Measurements from ENCODE around the gene SHE. TPM values are rescaled to one million over a fixed set of nuclear protein-coding genes. Genes with fewer than 3 reads are reported as not detected.

Gene SHE
- total and polyA plus RNA-seq, 12 donors, result 7.9 to 19.6 (median 13.3) TPM

- 79% methylated on average over 10 of the region's 10 CpGs for WGBS, 2 donors
- Histone ChIP-seq H3K36me3 (peaks cover 0 to 78% (median 5%) of the 10 kb centered on the region in 9 donors), H3K4me3 (no peak overlapping the region), H3K4me1 (peaks cover 0 to 8% (median 0%) of the 10 kb centered on the region in 9 donors), H3K27me3 (no peaks in the 10 kb centered on the region), H3K9me3 (no peaks in the 10 kb centered on the region), H3K27ac (no peak overlapping the region)
- no peak for TF ChIP-seq CTCF (IDR thresholded peaks at IDR 0.05)
- no peak for ATAC-seq
- intact Hi-C loops (cut with DNase I), result loop anchor here in 2 of 10 donors (5.0 to 10.0 kb wide), 2 partner anchors 39 to 101 kb away; partner anchors contain the start of gene IL6R (in 1 of the 2)
- no peak for DNase-seq
Measured at GRCh38 chr1:154446292-154446691, 55.9 kb downstream of the SHE start.

DNA sequence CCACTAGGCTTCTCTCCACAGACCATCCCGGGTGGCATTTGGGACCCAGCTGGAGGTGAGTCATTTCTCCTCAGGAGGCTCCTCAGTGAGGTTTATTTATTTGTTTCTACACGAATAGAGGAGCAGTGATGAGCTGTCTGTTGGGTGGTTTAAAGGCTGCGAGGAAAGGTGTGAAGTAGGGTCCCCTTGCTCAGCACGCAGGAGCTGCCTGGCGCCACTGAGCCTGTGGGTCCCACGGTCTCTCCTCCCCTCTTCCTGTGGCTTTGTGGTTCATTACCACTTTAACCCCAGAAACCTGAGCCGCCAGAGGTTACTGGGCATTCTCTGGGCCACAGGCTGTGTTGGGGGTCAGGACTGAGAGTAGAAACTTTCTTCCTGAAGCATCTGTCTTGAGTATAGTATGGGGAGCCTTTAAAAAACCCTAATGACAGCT is 57.2 kb downstream of the SHE start:
- H3K27me3 ChIP-seq, result no peaks in the 10 kb centered on the region
- DNase-seq (no peak), ATAC-seq (no peak)
- no peak for TF ChIP-seq CTCF (IDR thresholded peaks at IDR 0.05)
- H3K4me1 ChIP-seq, result peaks cover 0 to 16% (median 0%) of the 10 kb centered on the region in 9 donors
- H3K9me3 ChIP-seq, result no peaks in the 10 kb centered on the region
- WGBS, 2 donors, result 81 to 87% methylated on average over 7 of the region's 7 CpGs
- no peak overlapping the region for H3K4me3 ChIP-seq
- peaks cover 0 to 75% (median 0%) of the 10 kb centered on the region in 9 donors for H3K36me3 ChIP-seq
- intact Hi-C loops (cut with DNase I), result loop anchor here in 2 of 10 donors (5.0 to 10.0 kb wide), 2 partner anchors 38 to 100 kb away; partner anchors contain the start of gene IL6R (in 1 of the 2)
- no peak overlapping the region for H3K27ac ChIP-seq

DNA sequence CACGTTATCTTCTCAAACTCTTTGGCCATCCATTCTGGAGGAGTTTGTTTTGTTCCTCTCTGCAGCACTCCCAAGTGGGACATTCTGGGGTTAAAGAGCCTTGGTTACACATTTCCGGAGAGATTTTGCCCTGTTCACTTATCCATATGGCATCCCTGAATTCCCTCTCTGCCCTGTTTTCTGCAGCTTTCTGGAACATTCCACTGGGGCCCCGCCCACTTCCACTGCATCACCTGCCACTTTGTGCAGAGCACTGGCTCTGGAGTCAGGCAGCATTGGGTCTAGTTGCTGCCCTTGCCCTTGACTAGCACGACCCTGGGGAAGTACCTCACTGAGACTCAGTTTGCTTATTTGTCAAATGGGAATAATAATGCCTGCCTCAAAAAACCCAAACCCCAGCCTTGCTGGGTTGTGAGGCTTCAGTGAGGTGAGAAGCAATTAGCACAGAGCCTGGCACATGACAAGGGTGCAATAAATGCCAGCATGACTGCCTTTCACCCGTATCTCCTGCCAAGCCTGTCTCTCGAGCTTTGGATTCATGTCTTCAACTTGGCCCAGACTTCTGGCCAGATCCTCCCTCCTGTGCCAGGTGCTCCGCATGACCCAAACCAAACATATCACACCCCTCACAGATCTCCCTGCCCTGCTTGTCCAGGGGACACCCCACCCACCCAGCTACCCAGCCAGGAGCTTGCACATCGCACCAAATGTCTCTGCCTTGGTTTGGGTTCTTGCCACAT is 58.8 kb downstream of the SHE start:
- intact Hi-C loops (cut with DNase I), result loop anchor here in 3 of 10 donors (2.0 to 10.0 kb wide), 3 partner anchors 36 to 99 kb away; partner anchors contain the start of gene IL6R (in 3 of the 3)
- Histone ChIP-seq H3K9me3 (no peaks in the 10 kb centered on the region), H3K36me3 (peaks cover 0 to 70% (median 0%) of the 10 kb centered on the region in 9 donors), H3K4me3 (no peak overlapping the region), H3K27me3 (no peaks in the 10 kb centered on the region), H3K27ac (no peak overlapping the region), H3K4me1 (peaks cover 0 to 30% (median 0%) of the 10 kb centered on the region in 9 donors)
- no peak for DNase-seq
- no peak for ATAC-seq
- WGBS, 2 donors, result 70 to 71% methylated on average over 8 of the region's 8 CpGs
- TF ChIP-seq CTCF (IDR thresholded peaks at IDR 0.05), result no peak

- Histone ChIP-seq H3K27me3 (no peaks in the 10 kb centered on the region), H3K4me1 (peaks cover 0 to 39% (median 0%) of the 10 kb centered on the region in 9 donors), H3K9me3 (no peaks in the 10 kb centered on the region), H3K36me3 (peaks cover 0 to 72% (median 0%) of the 10 kb centered on the region in 9 donors), H3K4me3 (no peak overlapping the region), H3K27ac (peak overlapping the region in 1 of 10 donors; percentile 7)
- peak in 5 of 8 donors; percentile 45 to 69 (median 52) for ATAC-seq
- peak in 8 of 9 donors; percentile 21 to 54 (median 42) for TF ChIP-seq CTCF (IDR thresholded peaks at IDR 0.05)
- no peak for DNase-seq
- intact Hi-C loops (cut with DNase I), result loop anchor here in 3 of 10 donors (2.0 to 10.0 kb wide), 3 partner anchors 35 to 97 kb away; partner anchors contain the start of gene IL6R (in 3 of the 3)
- WGBS, 2 donors, result 88 to 91% methylated on average over 13 of the region's 13 CpGs
Measured at GRCh38 chr1:154442006-154442740, 60.0 kb downstream of the SHE start.
